GM20431 (cell line): ENCODE measurements around the gene PLCXD1.

Source experiments
- in situ Hi-C: fragments of 300-500 bp; cut with MseI, MboI; formaldehyde crosslinking; loops from one replicate; pipeline ENCODE4 v1.15.0; 2020; ENCODE audit warnings: low sequenced_read_pairs; ENCODE audit not compliant: unreplicated experiment

PLCXD1 gene

DNA sequence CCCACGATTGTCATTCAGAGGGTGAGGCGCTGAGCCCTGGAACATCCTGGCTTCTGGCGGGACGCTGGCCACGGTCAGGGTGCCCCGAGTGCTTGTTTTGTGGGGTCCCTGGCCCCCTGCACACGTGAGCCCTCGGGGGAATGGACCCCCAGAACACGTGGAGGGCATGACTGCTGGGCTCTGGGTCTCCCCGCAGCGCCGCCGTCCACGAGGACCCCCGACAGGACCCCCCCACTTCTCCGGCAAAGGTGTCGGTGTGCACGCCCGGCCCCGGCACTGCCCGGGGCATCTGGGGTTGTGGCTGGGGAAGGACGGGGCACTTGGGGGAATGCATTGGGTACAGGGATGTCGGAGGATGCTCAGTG lies 51.3 kb downstream of the PLCXD1 start:
- in situ Hi-C loops: no loop called here

DNA sequence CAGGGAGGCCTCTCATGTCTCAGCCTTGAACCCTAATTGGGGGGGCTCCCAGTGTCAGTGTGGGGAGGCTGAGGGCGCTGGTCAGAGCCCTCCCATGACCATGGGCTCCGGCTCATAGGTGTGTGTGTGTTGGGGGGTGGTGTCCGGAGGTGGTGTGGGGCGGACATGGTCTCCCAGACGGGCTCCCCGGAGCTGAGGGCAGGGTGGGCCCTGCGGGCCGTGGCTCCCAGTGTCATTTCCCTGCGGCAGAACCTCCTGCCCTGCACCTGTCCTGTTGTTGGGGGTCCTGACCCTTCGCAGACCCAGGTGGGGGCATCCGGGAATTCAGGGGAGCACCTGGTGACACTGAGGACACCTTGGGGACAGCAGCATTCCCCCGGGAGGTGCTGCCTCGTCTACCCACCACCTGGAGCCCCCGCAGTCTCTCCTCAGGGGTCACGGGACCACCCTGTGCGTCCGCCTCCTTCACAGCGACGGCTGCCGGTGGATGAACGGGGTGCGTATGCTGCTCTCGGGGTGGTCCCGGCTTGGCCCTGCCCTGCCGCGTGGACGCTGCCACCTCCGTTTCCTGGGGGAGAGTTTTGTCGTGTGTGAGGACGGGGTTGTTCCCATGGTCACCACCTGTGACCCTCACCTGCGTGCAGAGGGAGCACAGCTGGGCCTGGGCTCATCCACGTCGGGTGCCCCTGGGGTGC lies 51.9 kb downstream of the PLCXD1 start:
- in situ Hi-C loops: no loop called here

DNA sequence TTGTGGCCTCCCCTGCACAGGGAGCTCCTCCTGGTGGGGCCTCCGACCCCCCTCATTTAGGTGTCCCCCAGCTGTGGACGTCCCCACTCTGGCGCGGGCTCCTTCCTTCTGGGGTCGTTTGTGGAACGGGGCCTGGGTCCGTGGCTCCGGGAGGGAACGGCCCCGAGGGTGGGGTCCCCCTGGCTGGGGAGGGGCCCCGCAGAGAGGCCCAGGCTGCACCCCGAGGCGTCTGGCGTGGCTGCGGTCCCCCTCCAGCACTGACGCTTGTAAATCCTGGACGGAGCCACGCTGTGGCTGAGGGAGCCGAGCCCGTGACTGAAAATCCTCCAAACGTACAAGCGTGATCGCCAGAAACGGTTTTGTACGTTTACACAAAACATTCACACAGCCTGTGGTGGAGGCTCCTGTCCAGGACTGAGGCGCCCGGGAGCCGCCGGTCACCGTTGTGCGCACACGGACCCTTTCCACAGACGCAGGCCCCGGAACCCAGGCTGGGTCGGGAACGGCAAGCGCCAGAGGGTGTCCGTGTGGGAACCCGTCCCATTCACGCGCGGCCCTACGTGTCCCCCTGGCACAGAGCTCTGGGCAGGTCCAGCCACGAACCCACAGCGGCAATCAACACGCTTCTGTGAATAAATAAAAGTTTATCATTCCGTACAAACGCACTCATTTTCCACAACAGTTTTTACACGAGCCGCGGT lies 52.6 kb downstream of the PLCXD1 start:
- in situ Hi-C loops: no loop called here

DNA sequence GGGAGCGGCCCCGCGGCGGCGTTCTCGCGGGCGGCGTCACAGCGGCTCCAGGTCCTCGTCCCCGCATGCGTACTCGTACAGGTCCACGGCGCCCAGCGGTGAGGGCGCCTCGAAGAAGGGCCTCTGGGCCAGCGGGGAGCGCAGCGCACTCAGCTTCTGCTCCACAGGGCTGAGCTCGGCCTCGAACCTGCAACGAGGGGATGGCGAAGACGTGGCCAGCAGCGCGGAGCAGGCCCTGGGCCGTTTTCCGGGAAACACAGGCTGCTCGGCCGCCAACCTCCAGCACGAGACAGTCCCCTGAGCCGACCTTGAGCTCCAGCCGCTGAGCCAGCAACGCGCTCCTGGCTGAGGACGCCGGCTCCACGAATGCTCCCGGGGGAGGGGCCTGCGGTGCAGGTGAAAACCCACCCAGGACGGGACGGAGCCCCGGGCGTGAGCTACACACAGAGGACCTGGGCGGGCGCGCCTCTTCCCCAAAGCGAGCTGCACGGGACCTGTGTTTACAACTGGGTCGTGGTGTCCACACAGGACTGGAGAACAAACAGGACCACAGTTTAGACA lies 53.2 kb downstream of the PLCXD1 start:
- in situ Hi-C loops: no loop called here

DNA sequence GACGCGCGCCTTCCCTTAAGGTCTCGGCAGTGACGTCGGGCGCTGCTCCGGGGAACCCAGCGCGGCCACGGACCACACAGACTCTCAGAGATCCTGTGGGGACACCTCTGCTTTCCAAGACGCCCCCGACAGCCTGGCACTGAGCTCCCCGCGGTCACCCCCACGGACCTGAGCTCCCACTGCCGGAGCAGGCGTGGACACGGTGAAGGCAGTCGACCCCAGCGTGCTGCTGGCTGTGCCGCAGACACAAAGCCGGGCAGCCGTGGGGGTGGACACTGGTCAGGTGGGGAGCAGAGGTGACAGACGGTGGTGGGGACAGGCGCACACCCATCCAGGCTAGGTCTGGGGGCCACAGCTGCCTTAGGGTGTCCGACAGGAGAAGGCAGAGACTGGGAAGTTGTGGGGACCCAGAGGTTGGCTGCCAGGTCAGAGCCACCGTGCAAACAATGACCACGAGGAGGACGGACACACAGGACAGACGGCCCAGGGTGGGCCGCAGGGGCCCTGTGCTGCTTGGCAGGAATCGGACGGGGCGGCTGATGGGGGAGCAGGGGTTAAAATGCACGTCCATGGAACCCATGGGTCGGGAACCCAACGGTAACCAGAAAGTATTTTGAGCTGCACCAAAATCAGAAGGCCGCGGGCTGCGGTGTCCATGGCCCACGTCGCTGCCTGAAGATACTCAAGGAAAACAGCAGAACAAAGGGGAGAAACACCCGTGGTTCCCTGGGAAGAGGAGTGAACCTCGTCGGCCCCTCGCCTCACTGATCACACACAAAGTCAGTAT lies 54.0 kb downstream of the PLCXD1 start:
- in situ Hi-C loops: no loop called here

DNA sequence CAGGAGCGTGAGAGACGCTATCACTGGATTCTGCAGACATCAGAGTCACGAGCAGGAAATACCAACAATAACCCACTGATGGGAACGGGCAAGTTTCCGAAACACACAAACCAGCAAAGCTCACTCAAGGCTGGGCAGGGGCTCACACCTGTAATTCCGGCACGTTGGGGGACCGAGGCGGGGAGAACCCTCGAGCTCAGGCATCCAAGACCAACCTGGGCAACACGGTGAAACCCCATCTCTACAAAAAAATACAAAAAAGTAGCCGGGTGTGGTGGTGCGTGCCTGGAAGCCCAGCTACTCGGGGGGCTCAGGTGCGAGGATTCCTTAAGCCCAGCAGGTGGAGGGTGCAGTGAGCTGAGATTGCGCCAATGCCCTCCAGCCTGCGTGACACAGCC lies 54.6 kb downstream of the PLCXD1 start:
- in situ Hi-C loops: no loop called here

DNA sequence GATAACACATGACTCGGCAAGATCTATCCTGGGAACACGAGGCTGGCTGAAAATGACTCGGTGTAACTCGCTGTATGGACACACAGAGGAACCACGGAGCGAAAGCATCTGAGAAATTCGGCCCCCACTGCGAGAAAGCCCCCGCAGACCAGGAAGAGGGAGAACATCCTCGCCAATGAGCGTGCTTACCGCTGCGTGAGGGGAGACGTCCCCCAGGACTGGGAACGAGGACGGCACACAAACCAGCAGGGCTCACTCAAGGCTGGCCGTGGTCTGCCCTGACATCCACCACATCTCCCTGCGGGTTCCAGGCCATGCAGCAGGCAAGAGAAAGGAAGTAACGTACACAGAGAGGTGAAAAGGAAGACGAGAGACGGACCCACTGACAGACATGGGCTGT lies 55.0 kb downstream of the PLCXD1 start:
- in situ Hi-C loops: no loop called here

DNA sequence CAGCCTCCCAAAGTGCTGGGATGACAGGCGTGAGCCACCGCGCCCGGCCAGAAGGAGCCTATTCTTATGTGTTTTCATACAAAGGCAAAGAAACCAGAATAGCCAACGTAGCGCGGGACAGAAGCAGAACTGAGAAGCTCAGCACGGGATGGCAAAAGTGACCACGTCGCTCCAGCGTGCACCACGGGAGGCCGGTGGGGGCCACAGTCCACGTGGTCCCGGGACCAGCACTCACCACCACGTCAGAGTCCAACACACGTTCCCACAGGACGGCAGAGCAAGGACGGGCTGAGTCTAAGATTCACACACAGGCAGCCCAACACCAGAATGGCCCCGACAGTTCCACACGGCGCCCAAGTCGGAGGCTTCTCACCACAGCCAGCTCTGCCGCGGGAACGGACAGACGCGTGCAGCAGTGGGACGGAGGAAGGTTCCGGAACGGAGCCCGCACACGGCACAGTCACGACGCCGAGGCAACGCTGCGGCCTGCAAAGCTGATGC lies 56.2 kb downstream of the PLCXD1 start:
- in situ Hi-C loops: no loop called here

DNA sequence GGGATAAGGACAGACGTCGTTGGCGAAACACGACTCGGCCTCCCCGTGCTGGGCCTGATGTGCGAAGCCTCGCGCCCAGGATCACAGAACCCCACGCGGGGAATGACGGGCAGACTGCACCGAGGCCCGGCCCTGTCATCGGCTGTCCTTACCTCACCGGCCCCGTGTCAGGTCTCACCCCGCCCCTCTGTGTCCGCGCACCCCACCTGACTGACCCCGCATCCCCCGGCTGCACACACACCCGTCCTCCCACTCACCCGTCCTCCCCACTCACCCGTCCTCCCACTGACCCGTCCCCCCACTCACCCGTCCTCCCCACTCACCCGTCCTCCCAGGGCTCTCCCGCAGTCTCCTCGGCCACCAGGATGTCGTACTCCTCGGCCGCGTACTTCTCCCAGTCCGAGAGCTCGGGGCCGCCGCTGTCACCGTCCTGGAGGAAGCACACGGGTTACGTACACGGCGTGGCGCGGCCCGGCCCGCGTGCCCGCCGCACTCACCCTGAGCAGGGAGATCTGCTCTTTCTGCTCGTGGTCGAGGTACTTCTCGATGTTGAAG lies 57.2 kb downstream of the PLCXD1 start:
- in situ Hi-C loops: no loop called here

DNA sequence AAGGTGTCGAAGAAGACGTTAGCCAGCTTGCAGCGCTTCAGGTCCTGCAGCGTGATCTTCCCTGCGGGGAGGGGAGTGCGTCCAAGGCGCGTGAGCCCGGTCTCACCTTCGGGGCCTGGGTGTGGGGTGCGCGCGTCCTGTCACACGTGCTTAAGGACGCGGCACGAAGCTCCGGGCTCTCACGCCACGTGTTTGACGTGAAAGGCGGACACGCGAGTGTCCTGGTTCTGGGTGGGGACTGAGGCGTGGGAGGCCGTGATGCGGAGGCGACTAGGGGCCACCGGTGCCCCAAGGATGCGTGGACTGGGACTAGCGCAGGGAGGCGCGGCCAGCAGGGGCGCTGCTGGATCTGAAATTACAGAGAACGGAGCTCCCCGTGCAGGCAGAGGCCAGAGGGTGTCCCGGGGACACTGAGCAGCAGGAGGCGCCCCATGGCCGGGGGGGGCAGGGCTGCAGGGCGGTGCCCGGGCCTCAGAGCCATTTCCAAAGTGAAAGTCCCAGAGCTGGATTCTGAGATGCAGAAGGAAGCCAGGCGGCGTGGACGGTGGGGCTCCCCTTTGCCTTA lies 57.7 kb downstream of the PLCXD1 start:
- in situ Hi-C loops: no loop called here

DNA sequence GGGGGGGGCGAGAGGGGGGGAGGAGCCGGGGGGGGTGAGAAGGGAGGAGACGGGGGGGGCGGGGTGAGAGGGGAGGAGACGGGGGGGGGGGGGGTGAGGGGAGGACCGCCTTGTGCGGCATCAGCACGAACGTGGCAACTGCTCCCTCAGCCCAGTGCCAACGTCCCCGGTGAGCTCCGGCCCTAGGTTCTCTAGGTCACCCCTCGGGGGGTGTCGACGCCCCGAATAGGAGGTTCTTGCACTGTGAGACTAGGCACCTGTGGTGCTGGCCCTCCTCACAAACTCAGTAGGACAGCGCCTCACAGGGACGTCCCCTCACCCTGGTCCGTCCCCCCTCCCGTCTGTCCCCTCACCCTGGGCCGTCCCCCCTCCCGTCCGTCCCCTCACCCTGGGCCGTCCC lies 58.9 kb downstream of the PLCXD1 start:
- in situ Hi-C loops: no loop called here

DNA sequence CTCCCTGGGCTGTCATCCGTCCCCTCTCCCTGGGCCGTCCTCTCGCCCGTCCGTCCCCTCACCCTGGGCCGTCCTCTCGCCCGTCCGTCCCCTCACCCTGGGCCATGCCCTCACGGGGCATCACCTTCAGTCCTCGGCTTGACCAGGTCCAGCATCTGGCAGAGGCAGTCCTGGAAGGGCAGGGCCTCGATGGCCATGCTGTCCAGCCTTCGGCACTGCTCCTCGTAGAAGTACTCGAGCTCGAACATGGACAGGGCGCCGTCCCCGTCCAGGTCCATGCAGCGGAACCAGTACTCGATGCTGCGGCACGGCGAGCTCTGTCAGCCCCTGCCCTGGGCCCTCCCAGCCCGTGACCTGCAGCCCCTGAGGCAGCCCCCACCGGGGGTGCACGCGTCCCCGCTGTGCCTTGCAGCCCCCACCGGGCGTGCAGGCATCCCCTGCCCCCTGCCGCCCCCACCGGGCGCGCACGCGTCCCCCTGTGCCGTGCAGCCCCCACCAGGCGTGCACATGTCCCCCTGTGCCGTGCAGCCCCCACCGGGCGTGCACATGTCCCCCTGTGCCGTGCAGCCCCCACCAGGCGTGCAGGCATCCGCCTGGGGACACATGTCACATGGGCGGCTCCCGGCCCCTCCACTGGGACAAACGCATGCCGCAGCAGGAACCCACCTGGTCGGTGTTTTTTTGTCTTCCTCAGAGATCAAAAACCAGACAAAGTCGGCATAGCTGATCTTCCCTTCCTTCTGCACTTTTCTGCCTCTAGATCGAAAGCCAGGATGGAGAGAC lies 59.7 kb downstream of the PLCXD1 start:
- in situ Hi-C loops: no loop called here

DNA sequence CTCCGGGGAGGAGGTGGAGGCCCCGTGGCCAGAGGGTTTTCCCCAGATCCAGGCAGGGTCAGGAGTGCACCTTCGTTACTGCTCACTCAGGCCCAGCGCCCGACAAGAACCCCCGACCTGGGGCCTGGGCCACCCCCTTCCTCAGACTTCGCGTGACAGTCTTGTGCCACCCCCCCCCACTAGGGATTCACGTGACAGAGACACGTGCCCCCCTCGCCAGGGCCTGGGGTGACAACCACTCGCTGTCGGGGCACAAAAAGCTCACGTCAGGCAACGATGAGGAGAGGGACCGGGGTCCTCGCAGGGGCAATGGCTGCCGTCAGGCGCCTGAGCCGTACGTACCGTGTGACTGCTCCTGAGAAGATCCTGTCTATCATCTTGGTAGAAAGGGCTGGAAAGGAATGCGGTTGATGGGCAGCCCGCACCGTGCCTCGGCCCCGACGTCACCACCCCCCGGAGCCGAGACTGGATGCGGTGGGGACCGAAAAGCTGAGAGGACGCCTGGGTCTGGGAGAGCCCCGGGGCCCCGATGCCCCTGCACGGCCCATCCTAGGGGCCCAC lies 60.4 kb downstream of the PLCXD1 start:
- in situ Hi-C loops: no loop called here

DNA sequence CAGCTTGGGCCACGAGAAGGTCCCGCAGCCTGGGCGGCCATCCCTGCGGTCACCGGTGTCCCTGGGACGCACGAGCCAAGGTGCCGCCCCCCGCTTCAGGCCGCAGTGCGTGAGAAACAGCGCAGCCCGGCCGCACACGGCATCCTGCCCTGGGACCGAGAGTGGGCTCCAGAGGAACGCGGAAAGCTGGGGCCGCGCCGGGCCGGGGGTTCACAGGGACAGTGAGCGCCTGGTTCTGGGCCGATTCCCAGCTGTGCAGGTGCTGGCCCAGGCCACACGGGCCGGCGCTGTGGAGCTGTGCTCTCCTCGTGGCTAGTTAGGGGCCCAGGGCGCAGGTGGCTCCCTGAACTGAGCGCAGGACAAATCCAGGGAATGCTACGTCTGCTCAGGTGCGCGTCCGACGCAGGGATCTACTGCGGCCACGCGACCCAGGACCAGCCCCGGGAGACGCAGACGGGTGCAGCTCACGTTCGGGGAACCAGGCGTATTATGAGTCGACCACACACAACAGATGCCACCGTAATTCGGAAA lies 63.3 kb downstream of the PLCXD1 start:
- in situ Hi-C loops: no loop called here

DNA sequence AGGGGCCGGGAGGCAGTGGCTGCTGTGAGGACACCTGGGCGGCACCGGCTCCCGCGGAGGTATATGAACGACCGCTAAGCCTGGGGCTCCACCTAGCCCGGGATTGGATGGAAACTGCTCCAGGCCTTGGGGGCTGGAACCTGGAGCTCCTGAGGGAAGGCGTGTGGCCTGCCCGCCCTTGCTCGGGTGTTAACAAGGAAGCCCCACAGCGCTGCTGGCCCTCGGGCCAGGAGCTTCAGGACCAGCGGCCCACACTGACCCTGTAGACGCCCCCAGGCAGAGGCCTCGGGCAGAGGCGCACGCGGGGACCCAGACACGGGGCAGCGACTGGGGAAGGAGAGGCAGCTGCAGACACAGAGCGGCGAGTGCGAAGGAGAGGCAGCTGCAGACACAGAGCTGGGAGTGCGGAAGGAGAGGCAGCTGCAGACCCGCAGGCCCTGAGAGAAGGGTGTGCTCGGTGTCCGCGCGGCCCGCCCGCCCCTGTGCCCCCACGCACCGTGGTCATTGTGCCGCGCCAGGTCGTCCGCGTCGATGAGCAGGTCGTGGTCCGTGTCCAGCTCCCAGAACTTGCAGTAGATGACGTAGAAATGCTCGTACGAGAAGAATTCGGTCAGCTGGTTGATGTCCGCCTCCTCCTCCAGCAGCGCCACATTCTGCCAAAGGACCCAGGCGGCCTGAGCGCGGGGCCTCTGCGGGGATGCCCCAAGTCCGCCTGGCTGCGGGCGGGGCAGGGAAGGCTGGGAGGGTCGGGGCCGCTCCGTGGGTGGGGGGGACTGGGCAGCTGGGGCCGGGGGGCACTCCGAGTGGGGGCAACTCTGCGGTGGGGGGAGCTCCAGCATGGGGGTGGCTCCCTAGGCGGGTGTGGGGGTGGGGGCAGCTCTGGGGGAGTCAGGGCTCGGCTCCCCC lies 64.1 kb downstream of the PLCXD1 start:
- in situ Hi-C loops: no loop called here

DNA sequence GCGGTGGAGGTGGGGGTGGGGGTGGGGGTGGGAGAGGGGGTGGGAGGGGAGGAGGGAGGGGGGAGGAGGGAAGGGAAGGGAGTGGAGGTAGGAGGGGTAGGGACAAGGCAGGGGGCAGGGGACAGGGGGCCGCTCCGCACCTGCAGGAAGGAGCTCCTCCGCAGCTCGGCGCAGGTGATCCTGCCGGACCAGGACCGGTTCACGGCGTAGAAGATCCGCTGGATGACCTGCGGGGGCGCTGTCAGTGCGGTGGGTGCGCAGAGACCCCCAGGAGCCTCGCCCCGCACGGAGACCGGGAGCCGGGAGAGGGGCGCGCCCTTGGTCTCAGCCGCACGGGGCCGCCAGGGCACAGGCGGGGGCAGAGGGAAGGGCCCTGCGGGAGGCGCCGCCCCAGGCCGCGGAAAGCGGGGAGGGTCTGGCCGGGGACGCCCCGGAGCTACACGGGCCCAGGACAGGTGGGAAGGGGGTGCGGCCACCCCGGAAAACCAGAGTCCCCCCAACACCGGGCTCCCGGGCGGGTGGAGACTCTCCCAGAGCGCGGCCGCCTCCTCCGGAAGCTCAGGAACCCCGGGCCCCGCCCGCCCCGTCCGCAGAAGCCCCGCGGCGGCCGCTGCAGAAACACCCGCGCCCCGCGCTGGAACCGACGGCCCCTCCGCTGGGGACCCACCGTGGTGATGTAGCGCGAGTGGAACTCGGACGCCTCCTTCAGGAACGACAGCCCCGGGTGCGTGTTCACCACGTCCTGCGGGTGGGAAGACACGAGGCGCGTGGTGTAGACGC lies 65.0 kb downstream of the PLCXD1 start:
- in situ Hi-C loops: no loop called here
